ENCODE results near the gene KCNAB1. TPM values are rescaled to one million over a fixed set of nuclear protein-coding genes. Genes with fewer than 3 reads are reported as not detected.

The KCNAB1 gene
- total and polyA plus RNA-seq, 2 of the 8 experiments (the other 6 are each of a cell fraction or from before 2014, with no cell fraction given) = 0.51 to 2.3 TPM

GRCh38 chr3:156187146-156187769 lies 66.9 kb downstream of the KCNAB1 start (continued):
- TF ChIP-seq CHD2 (IDR thresholded peaks at IDR 0.05; ENCODE audit: low read length) (no peak), RAD21 (IDR thresholded peaks at IDR 0.05 in 1 of 2, conservative IDR thresholded peaks at IDR 0.05 in 1 of 2; ENCODE audit: low read depth in 2 of 2, low read length in 2 of 2) (no peak), TAF7 (optimal IDR thresholded peaks at IDR 0.05; ENCODE audit: borderline replicate concordance, low read depth, low read length) (no peak), SAP30 (IDR thresholded peaks at IDR 0.05; ENCODE audit: insufficient read depth, insufficient replicate concordance, low read length) (no peak), EZH2 (IDR thresholded peaks at IDR 0.05; ENCODE audit: low read depth, low read length, severe bottlenecking) (no peak)

Data from H1 (cell line).